H1 (cell line): ENCODE results near the gene NRIP3. TPM values are rescaled to one million over a fixed set of nuclear protein-coding genes. Genes with fewer than 3 reads are reported as not detected.

Experiments
- CTCF ChIA-PET: fragments of 300-600 bp; sonication (Branson Sonifier 250); formaldehyde crosslinking; loops from one replicate; lab custom pipeline; 2021; ENCODE audit not compliant: partially characterized antibody; lab: Charles Lee
- POLR2A ChIA-PET: fragments of 300-600 bp; sonication (Branson Sonifier 250); formaldehyde crosslinking; loops from one replicate; lab custom pipeline; 2021; ENCODE audit warnings: inconsistent platforms; ENCODE audit not compliant: partially characterized antibody; lab: Charles Lee
- DNase-seq, 2 experiments: peaks; one replicate each; pipeline versions ENCODE4 v3.0.0 to v3.0.0-alpha.2; 2010 to 2022; ENCODE audit warnings: low spot score in 2 of 2, low read depth in 1 of 2, mixed read lengths in 1 of 2
- FAIRE-seq: peaks from 2 replicates; lab custom pipeline; 2011; peaks lifted over from hg19 to GRCh38; lab: Jason Lieb, UNC
- H2AFZ ChIP-seq: 2 replicates; pipeline ENCODE4 v1.8.1; 2012; ENCODE audit warnings: low read length, inconsistent platforms
- H2AK5ac ChIP-seq: 2 replicates; pipeline ENCODE4 v1.6.1; 2013; ENCODE audit warnings: low read depth, low read length
- H2BK120ac ChIP-seq: replicated peaks from 2 replicates; pipeline ENCODE3; 2013; ENCODE audit warnings: low read depth, low read length, inconsistent platforms
- H2BK12ac ChIP-seq: 2 replicates; pipeline ENCODE4 v1.6.1; 2013; ENCODE audit warnings: low read depth, low read length
- H2BK15ac ChIP-seq: 2 replicates; pipeline ENCODE4 v1.6.1; 2013; ENCODE audit warnings: low read length
- H2BK20ac ChIP-seq: 2 replicates; pipeline ENCODE4 v1.6.1; 2013; ENCODE audit warnings: low read length
- H2BK5ac ChIP-seq: 2 replicates; pipeline ENCODE4 v1.6.1; 2013; ENCODE audit warnings: low read depth, low read length
- H3K14ac ChIP-seq: 2 replicates; pipeline ENCODE4 v1.6.1; 2013; ENCODE audit warnings: inconsistent platforms; ENCODE audit not compliant: insufficient read length
- H3K18ac ChIP-seq: 2 replicates; pipeline ENCODE4 v1.6.1; 2013; ENCODE audit warnings: low read length; ENCODE audit errors: extremely low read depth
- H3K23ac ChIP-seq: 2 replicates; pipeline ENCODE4 v1.6.1; 2013; ENCODE audit warnings: inconsistent platforms; ENCODE audit not compliant: insufficient read length
- H3K23me2 ChIP-seq: 2 replicates; pipeline ENCODE4 v1.6.1; 2013; ENCODE audit warnings: low read depth, low read length
- H3K27ac ChIP-seq: 2 replicates; pipeline ENCODE4 v1.6.1; 2011; ENCODE audit warnings: low read depth, low read length, inconsistent platforms
- H3K27me3 ChIP-seq, 4 experiments: replicated peaks in 1 of 4; 1 replicate in 1 of 4; 2 replicates in 3 of 4; pipeline versions ENCODE4 v1.6.1 to v1.8.1; 2011 to 2013; ENCODE audit warnings: low read length in 3 of 4, mild to moderate bottlenecking in 3 of 4, inconsistent platforms in 2 of 4, mixed read lengths in 2 of 4, moderate library complexity in 1 of 4; ENCODE audit not compliant: control insufficient read depth in 3 of 4, insufficient read depth in 3 of 4; ENCODE audit errors: extremely low read depth in 1 of 4
- H3K36me3 ChIP-seq, 4 experiments: 2 replicates each; pipeline versions ENCODE4 v1.6.1 to v1.8.1; 2011 to 2013; ENCODE audit warnings: mild to moderate bottlenecking in 4 of 4, low read length in 3 of 4, moderate library complexity in 2 of 4, control low read depth in 1 of 4, inconsistent platforms in 1 of 4; ENCODE audit not compliant: insufficient read depth in 4 of 4, control insufficient read depth in 2 of 4
- H3K4ac ChIP-seq: replicated peaks from 2 replicates; pipeline ENCODE3; 2013; ENCODE audit warnings: low read length, low read depth, mixed read lengths, inconsistent platforms; ENCODE audit not compliant: insufficient read length
- H3K4me1 ChIP-seq, 4 experiments: replicated peaks in 1 of 4; 1 replicate in 1 of 4; 2 replicates in 3 of 4; pipeline versions ENCODE4 v1.6.1 to v1.8.1; 2011 to 2013; ENCODE audit warnings: low read length in 3 of 4, inconsistent platforms in 2 of 4, mixed read lengths in 1 of 4; ENCODE audit not compliant: insufficient read depth in 4 of 4, control insufficient read depth in 3 of 4
- H3K4me2 ChIP-seq, 2 experiments: 2 replicates each; pipeline versions ENCODE4 v1.6.1 to v1.8.1; 2011 to 2013; ENCODE audit warnings: low read depth in 2 of 2, low read length in 2 of 2, control low read depth in 1 of 2, inconsistent platforms in 1 of 2, mild to moderate bottlenecking in 1 of 2; ENCODE audit not compliant: insufficient read depth in 1 of 2
- H3K4me3 ChIP-seq, 4 experiments: fragments of 200-600, 300-600 bp in 1 of 4; sonication (generic), shearing (Covaris generic), sonication (Bioruptor Twin) in 1 of 4; 2 replicates each; pipeline versions ENCODE4 v1.5.1 to v1.8.1; 2011 to 2016; ENCODE audit warnings: low read length in 4 of 4, low read depth in 3 of 4, control low read depth in 2 of 4, inconsistent platforms in 2 of 4, mild to moderate bottlenecking in 2 of 4, mixed read lengths in 1 of 4, moderate library complexity in 1 of 4; ENCODE audit not compliant: insufficient read depth in 2 of 4; ENCODE audit errors: extremely low read depth in 1 of 4
- H3K56ac ChIP-seq: replicated peaks from 2 replicates; pipeline ENCODE3; 2013; ENCODE audit warnings: low read depth, mild to moderate bottlenecking, mixed read lengths, low read length, inconsistent platforms; ENCODE audit not compliant: insufficient read length
- H3K79me1 ChIP-seq: 2 replicates; pipeline ENCODE4 v1.6.1; 2013; ENCODE audit warnings: low read depth, low read length, control low read depth
- H3K79me2 ChIP-seq, 2 experiments: 2 replicates each; pipeline versions ENCODE4 v1.6.1 to v1.8.1; 2012 to 2013; ENCODE audit warnings: low read length in 2 of 2, mild to moderate bottlenecking in 2 of 2, inconsistent platforms in 1 of 2; ENCODE audit not compliant: insufficient read depth in 2 of 2, control insufficient read depth in 1 of 2
- H3K9ac ChIP-seq, 4 experiments: replicated peaks in 1 of 4; 1 replicate in 1 of 4; 2 replicates in 3 of 4; pipeline versions ENCODE4 v1.6.1 to v1.8.1; 2011 to 2013; ENCODE audit warnings: low read depth in 3 of 4, low read length in 3 of 4, control low read depth in 2 of 4, mild to moderate bottlenecking in 2 of 4, moderate library complexity in 2 of 4, inconsistent platforms in 1 of 4; ENCODE audit errors: extremely low read depth in 1 of 4
- H3K9me3 ChIP-seq, 2 experiments: 2 replicates each; pipeline versions ENCODE4 v1.6.1 to v1.8.1; 2012 to 2013; ENCODE audit warnings: mild to moderate bottlenecking in 2 of 2, moderate library complexity in 2 of 2, control low read depth in 1 of 2, inconsistent platforms in 1 of 2, low read depth in 1 of 2, low read length in 1 of 2, mixed read lengths in 1 of 2; ENCODE audit not compliant: insufficient read depth in 2 of 2
- H4K20me1 ChIP-seq, 2 experiments: replicated peaks in 1 of 2; 2 replicates each; pipeline versions ENCODE3 to v1.8.1; 2011 to 2013; ENCODE audit warnings: inconsistent platforms in 2 of 2, low read length in 2 of 2, mild to moderate bottlenecking in 1 of 2; ENCODE audit not compliant: insufficient read depth in 2 of 2, control insufficient read depth in 1 of 2
- H4K5ac ChIP-seq: 2 replicates; pipeline ENCODE4 v1.6.1; 2013; ENCODE audit warnings: low read length, low read depth, mixed read lengths, inconsistent platforms; ENCODE audit not compliant: insufficient read length
- H4K8ac ChIP-seq: 2 replicates; pipeline ENCODE4 v1.8.0; 2013; ENCODE audit warnings: mild to moderate bottlenecking, moderate library complexity, low read length, inconsistent platforms; ENCODE audit not compliant: insufficient read depth; ENCODE audit errors: extremely low read depth
- H4K91ac ChIP-seq: replicated peaks from 2 replicates; pipeline ENCODE3; 2013; ENCODE audit warnings: low read length, mixed read lengths, inconsistent platforms; ENCODE audit not compliant: insufficient read length
- POU5F1 ChIP-seq: IDR thresholded peaks from 2 replicates; pipeline ENCODE4 v1.6.1; 2011; ENCODE audit warnings: low read depth, mild to moderate bottlenecking, low read length, moderate library complexity
- WGBS, 2 experiments: shearing (Covaris generic) in 1 of 2; methylation state at CpG; one replicate each; pipeline versions ENCODE4 v1.1.6 to v1.1.7; 2013 to 2015; ENCODE audit warnings: low lambda C conversion rate in 2 of 2, mixed read lengths in 2 of 2, inconsistent platforms in 1 of 2, low coverage in 1 of 2, missing lambda C conversion rate in 1 of 2; ENCODE audit not compliant: insufficient replicate concordance in 2 of 2, insufficient coverage in 1 of 2, insufficient read length in 1 of 2; ENCODE audit errors: extremely low coverage in 1 of 2, missing lambda C conversion rate in 1 of 2; 5-methylcytosine and 5-hydroxymethylcytosine counted together
- polyA plus RNA-seq, 7 experiments: library from polyadenylated mRNA; depleted of rRNA in 3 of 7; stranded (reverse) in 5 of 7; unstranded in 2 of 7; fragments of >200 nt in 5 of 7; fragments of 200-250 nt in 2 of 7; gene quantifications; 1 replicate in 5 of 7; 2 replicates in 1 of 7; 4 replicates in 1 of 7; pipeline versions ENCODE4 v1.2.1 to v1.2.3, GENCODE V29; 2011 to 2013; ENCODE audit warnings: missing spikeins in 2 of 7, mixed read lengths in 2 of 7
- total RNA-seq: library from RNA; stranded (reverse); fragmentation: NEBNext Ultra II Directional; extraction: Animal tissue kit (Norgen Biotek cat#: 25700); gene quantifications from 2 replicates; pipeline ENCODE4 v1.2.1, GENCODE V29; 2021

NRIP3 gene
- total and polyA plus RNA-seq, 2 of the 8 experiments (the other 6 are each of a cell fraction or from before 2014, with no cell fraction given): 3.9 to 7.1 TPM

- CTCF ChIA-PET: interaction anchor here (0.9 to 2.7 kb wide), 6 partner anchors 15 to 53 kb away, joined by 3 to 14 read pairs (median 3); no protein-coding TSS in a partner anchor
- TF ChIP-seq POU5F1: no peak
Measured at GRCh38 chr11:9042488-9042887, 38.7 kb upstream of the NRIP3 start.

More at GRCh38 chr11:9042488-9042887, 38.7 kb upstream of the NRIP3 start:
- Histone ChIP-seq H2BK12ac (no peak overlapping the region), H3K27me3 (no peaks in the 10 kb centered on the region), H2BK120ac (no peak overlapping the region), H3K27ac (no peak overlapping the region), H3K23me2 (peaks cover 2% of the 10 kb centered on the region; the same call in 1 of the 2 replicates), H4K91ac (no peak overlapping the region), H4K20me1 (no peaks in the 10 kb centered on the region), H3K56ac (no peak overlapping the region), H2BK15ac (no peak overlapping the region), H2AFZ (no peak overlapping the region), H3K9me3 (no peaks in the 10 kb centered on the region), H4K8ac (no peak overlapping the region), H3K9ac (no peak overlapping the region), H3K36me3 (no peaks in the 10 kb centered on the region), H3K14ac (no peak overlapping the region), H2AK5ac (no peak overlapping the region), H3K79me2 (no peaks in the 10 kb centered on the region), H3K18ac (no peak overlapping the region), H2BK20ac (no peak overlapping the region), H3K23ac (no peak overlapping the region), H3K4me1 (peaks cover 0 to 9% (median 2%) of the 10 kb centered on the region in 4 experiments; a peak in 5 of 7 replicates), H3K4me2 (no peak overlapping the region), H3K4me3 (no peak overlapping the region), H2BK5ac (no peak overlapping the region), H3K4ac (no peak overlapping the region), H4K5ac (no peak overlapping the region), H3K79me1 (no peaks in the 10 kb centered on the region)
- no peak for DNase-seq
- POLR2A ChIA-PET: no interaction called here
- 91% methylated on average over 1 of the region's 1 CpG; no CpG with 5 or more reads in 1 of the 2 experiments for WGBS, 2 experiments
- no peak for FAIRE-seq
